ENCODE data around the gene MRC1.
A peak's percentile ranks its signal among the peaks of the same experiment; 100 is the strongest.

Gene MRC1

DNA sequence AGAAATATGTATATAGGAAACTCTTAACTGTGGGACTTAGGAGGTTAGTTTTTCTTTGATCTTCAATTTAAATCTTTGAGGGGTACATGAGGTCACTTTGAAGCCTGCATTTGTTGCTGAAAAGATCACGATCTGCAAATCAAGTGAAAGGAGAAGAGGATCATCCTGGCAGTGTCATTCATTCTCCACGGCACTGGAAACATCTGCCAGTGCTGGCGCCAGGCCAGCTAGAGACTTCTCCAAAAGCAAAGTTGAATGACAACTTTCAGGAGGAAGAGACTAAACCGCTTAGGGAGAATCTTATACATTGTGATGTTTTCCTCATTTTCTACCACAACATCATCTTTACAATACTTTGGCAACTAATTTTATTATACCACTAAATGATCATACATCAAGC, 42.5 kb downstream of the MRC1 start:
- Histone ChIP-seq H3K4me1 (peaks cover 26% of the 10 kb centered on the region), H3K27me3 (no peaks in the 10 kb centered on the region), H3K36me3 (no peaks in the 10 kb centered on the region), H3K9me3 (no peaks in the 10 kb centered on the region), H3K4me3 (ENCODE audit: low read depth, low read length) (no peak overlapping the region)
- peak; percentile 69 for DNase-seq
- TF ChIP-seq, protein P1, sequence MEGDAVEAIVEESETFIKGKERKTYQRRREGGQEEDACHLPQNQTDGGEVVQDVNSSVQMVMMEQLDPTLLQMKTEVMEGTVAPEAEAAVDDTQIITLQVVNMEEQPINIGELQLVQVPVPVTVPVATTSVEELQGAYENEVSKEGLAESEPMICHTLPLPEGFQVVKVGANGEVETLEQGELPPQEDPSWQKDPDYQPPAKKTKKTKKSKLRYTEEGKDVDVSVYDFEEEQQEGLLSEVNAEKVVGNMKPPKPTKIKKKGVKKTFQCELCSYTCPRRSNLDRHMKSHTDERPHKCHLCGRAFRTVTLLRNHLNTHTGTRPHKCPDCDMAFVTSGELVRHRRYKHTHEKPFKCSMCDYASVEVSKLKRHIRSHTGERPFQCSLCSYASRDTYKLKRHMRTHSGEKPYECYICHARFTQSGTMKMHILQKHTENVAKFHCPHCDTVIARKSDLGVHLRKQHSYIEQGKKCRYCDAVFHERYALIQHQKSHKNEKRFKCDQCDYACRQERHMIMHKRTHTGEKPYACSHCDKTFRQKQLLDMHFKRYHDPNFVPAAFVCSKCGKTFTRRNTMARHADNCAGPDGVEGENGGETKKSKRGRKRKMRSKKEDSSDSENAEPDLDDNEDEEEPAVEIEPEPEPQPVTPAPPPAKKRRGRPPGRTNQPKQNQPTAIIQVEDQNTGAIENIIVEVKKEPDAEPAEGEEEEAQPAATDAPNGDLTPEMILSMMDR (IDR thresholded peaks at IDR 0.05; ENCODE audit: low read depth, low read length) = no peak

GRCh38 chr10:17854044-17854652, 45.0 kb downstream of the MRC1 start:
- Histone ChIP-seq H3K27me3 (no peaks in the 10 kb centered on the region), H3K4me1 (peaks cover 13% of the 10 kb centered on the region), H3K9me3 (no peaks in the 10 kb centered on the region), H3K4me3 (ENCODE audit: low read depth, low read length) (no peak overlapping the region), H3K36me3 (no peaks in the 10 kb centered on the region)
- TF ChIP-seq, protein P1 (IDR thresholded peaks at IDR 0.05; ENCODE audit: low read depth, low read length) = no peak
- no peak for DNase-seq

- Histone ChIP-seq H3K27me3 (no peaks in the 10 kb centered on the region), H3K4me1 (peaks cover 8% of the 10 kb centered on the region; the same call in 1 of the 2 replicates), H3K36me3 (no peaks in the 10 kb centered on the region), H3K9me3 (no peaks in the 10 kb centered on the region), H3K4me3 (ENCODE audit: low read depth, low read length) (no peak overlapping the region)
- TF ChIP-seq, protein P1 (IDR thresholded peaks at IDR 0.05; ENCODE audit: low read depth, low read length) = no peak
- DNase-seq = no peak
Measured at GRCh38 chr10:17857040-17857439, 47.9 kb downstream of the MRC1 start.

DNA sequence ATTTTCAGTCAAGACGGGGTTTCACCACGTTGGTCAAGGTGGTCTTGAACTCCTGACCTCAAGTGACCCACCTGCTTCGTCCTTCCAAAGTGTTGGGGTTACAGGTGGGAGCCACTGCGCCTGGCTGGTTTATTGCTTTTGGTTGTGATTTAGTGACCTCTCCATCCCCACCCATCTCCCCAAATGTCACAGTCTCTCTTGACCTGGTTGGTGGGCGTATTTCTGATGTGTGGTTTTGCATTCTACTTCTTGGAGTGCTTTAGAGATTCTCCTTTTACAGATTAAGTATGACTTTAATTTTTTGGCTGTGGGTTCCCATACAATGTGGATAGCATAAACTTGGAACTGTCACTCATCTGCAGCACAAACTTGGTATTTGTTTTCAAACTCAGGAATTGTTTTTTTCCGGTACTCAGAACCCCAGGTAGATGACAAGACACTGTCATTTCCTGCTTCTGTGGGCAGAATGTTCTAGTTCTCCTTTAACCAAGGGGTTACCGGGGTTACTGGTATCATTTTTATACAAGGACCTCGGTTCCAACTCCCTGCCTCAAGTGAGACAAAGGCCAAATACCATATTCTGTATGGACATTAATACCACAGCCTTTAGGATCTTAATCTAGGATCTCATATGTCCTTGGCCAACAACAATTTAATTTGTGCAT, 50.5 kb downstream of the MRC1 start:
- Histone ChIP-seq H3K9me3 (no peaks in the 10 kb centered on the region), H3K36me3 (no peaks in the 10 kb centered on the region), H3K4me1 (no peaks in the 10 kb centered on the region), H3K27me3 (no peaks in the 10 kb centered on the region), H3K4me3 (ENCODE audit: low read depth, low read length) (no peak overlapping the region)
- DNase-seq = no peak
- TF ChIP-seq, protein P1 (IDR thresholded peaks at IDR 0.05; ENCODE audit: low read depth, low read length) = no peak

GRCh38 chr10:17861760-17862159, 52.6 kb downstream of the MRC1 start:
- TF ChIP-seq, protein P1 (IDR thresholded peaks at IDR 0.05; ENCODE audit: low read depth, low read length) = no peak

GRCh38 chr10:17865351-17865750, 56.2 kb downstream of the MRC1 start:
- no peak for DNase-seq
- Histone ChIP-seq H3K27me3 (no peaks in the 10 kb centered on the region), H3K9me3 (no peaks in the 10 kb centered on the region; the same call in 1 of the 2 replicates), H3K4me1 (no peaks in the 10 kb centered on the region), H3K36me3 (no peaks in the 10 kb centered on the region), H3K4me3 (ENCODE audit: low read depth, low read length) (no peak overlapping the region)
- TF ChIP-seq, protein P1 (IDR thresholded peaks at IDR 0.05; ENCODE audit: low read depth, low read length) = no peak

More at GRCh38 chr10:17861760-17862159, 52.6 kb downstream of the MRC1 start:
- Histone ChIP-seq H3K9me3 (no peaks in the 10 kb centered on the region), H3K36me3 (no peaks in the 10 kb centered on the region), H3K27me3 (no peaks in the 10 kb centered on the region), H3K4me1 (no peaks in the 10 kb centered on the region), H3K4me3 (ENCODE audit: low read depth, low read length) (no peak overlapping the region)
- no peak for DNase-seq

Data from BE2C (cell line).